ENCODE results near the gene FBXO28. TPM values are rescaled to one million over a fixed set of nuclear protein-coding genes. Genes with fewer than 3 reads are reported as not detected.

Gene FBXO28
- total RNA-seq, 1 donor from 2014 or later: 28.1 TPM

GRCh38 chr1:224151117-224151516 lies 37.2 kb downstream of the FBXO28 start:
- no peak for DNase-seq (ENCODE audit: low read depth)

- DNase-seq (ENCODE audit: low read depth): no peak
Measured at GRCh38 chr1:224157316-224157715, 43.4 kb downstream of the FBXO28 start.

GRCh38 chr1:224159541-224159940 lies 45.6 kb downstream of the FBXO28 start:
- DNase-seq (ENCODE audit: low read depth): no peak

GRCh38 chr1:224160171-224160682 lies 46.3 kb downstream of the FBXO28 start:
- DNase-seq (ENCODE audit: low read depth): no peak

GRCh38 chr1:224162768-224163167 lies 48.9 kb downstream of the FBXO28 start:
- DNase-seq (ENCODE audit: low read depth): no peak

- no peak for DNase-seq (ENCODE audit: low read depth)
Measured at GRCh38 chr1:224163311-224163710, 49.4 kb downstream of the FBXO28 start.

GRCh38 chr1:224168859-224169380 lies 55.0 kb downstream of the FBXO28 start:
- DNase-seq (ENCODE audit: low read depth): peak; percentile 69

GRCh38 chr1:224169718-224170270 lies 55.9 kb downstream of the FBXO28 start:
- DNase-seq (ENCODE audit: low read depth): no peak

GRCh38 chr1:224170343-224170742 lies 56.4 kb downstream of the FBXO28 start:
- no peak for DNase-seq (ENCODE audit: low read depth)

GRCh38 chr1:224170748-224171478 lies 57.0 kb downstream of the FBXO28 start:
- DNase-seq (ENCODE audit: low read depth): peak; percentile 9

GRCh38 chr1:224172229-224172628 lies 58.3 kb downstream of the FBXO28 start:
- DNase-seq (ENCODE audit: low read depth): no peak

- no peak for DNase-seq (ENCODE audit: low read depth)
Measured at GRCh38 chr1:224173523-224173922, 59.6 kb downstream of the FBXO28 start.

- no peak for DNase-seq (ENCODE audit: low read depth)
Measured at GRCh38 chr1:224175617-224176016, 61.7 kb downstream of the FBXO28 start.

GRCh38 chr1:224177356-224177999 lies 63.6 kb downstream of the FBXO28 start:
- no peak for DNase-seq (ENCODE audit: low read depth)

GRCh38 chr1:224178894-224179293 lies 65.0 kb downstream of the FBXO28 start:
- DNase-seq (ENCODE audit: low read depth): no peak

- no peak for DNase-seq (ENCODE audit: low read depth)
Measured at GRCh38 chr1:224180783-224181452, 67.0 kb downstream of the FBXO28 start.

- DNase-seq (ENCODE audit: low read depth): no peak
Measured at GRCh38 chr1:224181453-224181810, 67.5 kb downstream of the FBXO28 start.

- no peak for DNase-seq (ENCODE audit: low read depth)
Measured at GRCh38 chr1:224182057-224182865, 68.3 kb downstream of the FBXO28 start.

GRCh38 chr1:224182866-224183590 lies 69.1 kb downstream of the FBXO28 start, which contains the start of gene DEGS1:
Gene DEGS1, plus strand, starts transcription at chr1:224183240. Its CDS starts 97 bp downstream, at chr1:224183337.
- DNase-seq (ENCODE audit: low read depth): peak; percentile 86

All from myocyte (in vitro differentiated cells).